HG02870 (cell line): Measurements from ENCODE around the gene LYRM1.
"Not testable (repeated sequence)": the region's sequence is repeated elsewhere in the genome, so short reads cannot be mapped to it uniquely, and the experiment has no call there.

Source experiments
- ATAC-seq: cut with Tn5 transposase; IDR thresholded peaks from one replicate; pipeline ENCODE4 v1.9.1; 2021; ENCODE audit warnings: mild to moderate bottlenecking, moderate library complexity; ENCODE audit not compliant: unreplicated experiment

The LYRM1 gene

GRCh38 chr16:20900299-20901067, at the start of gene LYRM1, which contains the start of gene DCUN1D3:
LYRM1 (plus strand) TSS chr16:20900771; CDS start chr16:20915556, 14,785 bp downstream.
DCUN1D3 (minus strand) TSS chr16:20900358; CDS start chr16:20862538, 37,820 bp downstream.
- ATAC-seq, result peak; percentile 72

GRCh38 chr16:20850981-20851380, 49.6 kb upstream of the LYRM1 start:
- ATAC-seq, result no peak

GRCh38 chr16:20851601-20852000, 49.0 kb upstream of the LYRM1 start:
- no peak for ATAC-seq

GRCh38 chr16:20853143-20853542, 47.4 kb upstream of the LYRM1 start:
- ATAC-seq, result no peak

GRCh38 chr16:20853981-20854620, 46.5 kb upstream of the LYRM1 start:
- ATAC-seq, result no peak

GRCh38 chr16:20854963-20855362, 45.6 kb upstream of the LYRM1 start:
- no peak for ATAC-seq

GRCh38 chr16:20857281-20857680, 43.3 kb upstream of the LYRM1 start:
- no peak for ATAC-seq

GRCh38 chr16:20859229-20859628, 41.3 kb upstream of the LYRM1 start:
- no peak for ATAC-seq

- no peak for ATAC-seq
Observed at GRCh38 chr16:20859699-20860098, 40.9 kb upstream of the LYRM1 start.

- ATAC-seq, result no peak
Observed at GRCh38 chr16:20860361-20860760, 40.2 kb upstream of the LYRM1 start.

- ATAC-seq, result not testable (repeated sequence)
Observed at GRCh38 chr16:20860995-20861394, 39.6 kb upstream of the LYRM1 start.

GRCh38 chr16:20862162-20862960, 38.2 kb upstream of the LYRM1 start:
- no peak for ATAC-seq

- ATAC-seq, result not testable (repeated sequence)
Observed at GRCh38 chr16:20864376-20864775, 36.2 kb upstream of the LYRM1 start.

- ATAC-seq, result peak; percentile 77
Observed at GRCh38 chr16:20865420-20866131, 35.0 kb upstream of the LYRM1 start.

GRCh38 chr16:20866145-20866772, 34.3 kb upstream of the LYRM1 start:
- ATAC-seq, result no peak

GRCh38 chr16:20866801-20867200, 33.8 kb upstream of the LYRM1 start:
- no peak for ATAC-seq

- no peak for ATAC-seq
Observed at GRCh38 chr16:20867585-20867984, 33.0 kb upstream of the LYRM1 start.

- ATAC-seq, result no peak
Observed at GRCh38 chr16:20868890-20869289, 31.7 kb upstream of the LYRM1 start.

- ATAC-seq, result no peak
Observed at GRCh38 chr16:20870122-20870820, 30.3 kb upstream of the LYRM1 start.

- ATAC-seq, result no peak
Observed at GRCh38 chr16:20871258-20871657, 29.3 kb upstream of the LYRM1 start.
